HCT116 (cell line): ENCODE results near the gene RCC1. TPM values are rescaled to one million over a fixed set of nuclear protein-coding genes. Genes with fewer than 3 reads are reported as not detected.

ENCODE experiments used
- ATAC-seq: fragments of 200-7000 bp; cut with Tn5 transposase; 2 replicates; pipeline ENCODE4 v1.9.1; 2020; ENCODE audit warnings: mild to moderate bottlenecking, moderate library complexity
- BruUV-seq: library from RNA; stranded (reverse); fragments of 400-500 nt; replicated peaks from 2 replicates; lab custom pipeline; 2021; lab: Mats Ljungman, UMichigan
- CTCF ChIA-PET: fragments of 300-600 bp; sonication (Branson Sonifier 250); formaldehyde crosslinking; loops from one replicate; lab custom pipeline; 2021; ENCODE audit warnings: antibody characterized with exemption; lab: Charles Lee
- POLR2A ChIA-PET: fragments of 300-600, 350-600 bp; sonication (Branson Sonifier 250); formaldehyde crosslinking; loops from one replicate; lab custom pipeline; 2021; ENCODE audit warnings: antibody characterized with exemption; lab: Charles Lee
- RAD21 ChIA-PET, 2 experiments: fragments of 300-600 bp; sonication (Branson Sonifier 250); formaldehyde crosslinking; loops; one replicate each; lab custom pipeline; 2023; ENCODE audit warnings: low total read pairs in 2 of 2; ENCODE audit not compliant: uncharacterized antibody in 2 of 2, unreplicated experiment in 2 of 2, low non-redundant PET in 1 of 2; lab: Charles Lee
- DNase-seq: peaks from one replicate; pipeline ENCODE4 v3.0.0-alpha.2; 2010; ENCODE audit warnings: low read depth, low spot score
- H2AFZ ChIP-seq: fragments of 200-600 bp; shearing (Covaris generic), sonication (generic); 2 replicates; pipeline ENCODE4 v1.6.1; 2017; ENCODE audit warnings: low read depth, mixed run types, mixed read lengths, antibody characterized with exemption, low read length; ENCODE audit not compliant: poor library complexity, severe bottlenecking
- H3K27ac ChIP-seq: 2 replicates; pipeline ENCODE4 v1.5.1; 2012; ENCODE audit warnings: low read depth, low read length
- H3K27me3 ChIP-seq: fragments of 200-600 bp; sonication (generic); 2 replicates; pipeline ENCODE4 v1.6.1; 2016; ENCODE audit warnings: mixed run types, low read length, mixed read lengths; ENCODE audit not compliant: insufficient read depth
- H3K36me3 ChIP-seq, 2 experiments: fragments of 200-500 bp in 1 of 2; fragments of 200-600 bp in 1 of 2; sonication (Bioruptor generic) in 1 of 2; sonication (generic) in 1 of 2; 2 replicates each; pipeline versions ENCODE4 v1.5.1 to v1.6.1; 2014 to 2016; ENCODE audit warnings: low read length in 2 of 2, inconsistent platforms in 1 of 2, mixed read lengths in 1 of 2, mixed run types in 1 of 2; ENCODE audit not compliant: insufficient read depth in 2 of 2, control insufficient read depth in 1 of 2
- H3K4me1 ChIP-seq, 2 experiments: fragments of 200-600 bp in 1 of 2; sonication (generic) in 1 of 2; 2 replicates each; pipeline versions ENCODE4 v1.5.1 to v1.6.1; 2012 to 2017; ENCODE audit warnings: low read length in 2 of 2, inconsistent platforms in 1 of 2, mild to moderate bottlenecking in 1 of 2, mixed read lengths in 1 of 2, mixed run types in 1 of 2, moderate library complexity in 1 of 2; ENCODE audit not compliant: insufficient read depth in 2 of 2, control insufficient read depth in 1 of 2
- H3K4me2 ChIP-seq: fragments of 200-600 bp; sonication (generic); 2 replicates; pipeline ENCODE4 v1.6.1; 2017; ENCODE audit warnings: mixed run types, low read length, mixed read lengths
- H3K4me3 ChIP-seq, 2 experiments: fragments of 200-600 bp in 1 of 2; sonication (generic) in 1 of 2; replicated peaks in 1 of 2; 2 replicates each; pipeline ENCODE4 v1.5.1; 2011 to 2016; ENCODE audit warnings: low read length in 2 of 2, control low read depth in 1 of 2, low read depth in 1 of 2, mild to moderate bottlenecking in 1 of 2, mixed read lengths in 1 of 2, mixed run types in 1 of 2
- H3K79me2 ChIP-seq: fragments of 200-600 bp; sonication (generic); 2 replicates; pipeline ENCODE4 v1.6.1; 2017; ENCODE audit warnings: mild to moderate bottlenecking, mixed run types, low read length, moderate library complexity, mixed read lengths; ENCODE audit not compliant: insufficient read depth
- H3K9ac ChIP-seq: fragments of 200-600 bp; sonication (generic); 2 replicates; pipeline ENCODE4 v1.6.1; 2016; ENCODE audit warnings: low read length, mixed read lengths
- H3K9me2 ChIP-seq: fragments of 200-600 bp; sonication (generic), shearing (Covaris generic); 2 replicates; pipeline ENCODE4 v1.6.1; 2017; ENCODE audit warnings: mixed run types, mild to moderate bottlenecking, moderate library complexity; ENCODE audit not compliant: insufficient read depth
- H3K9me3 ChIP-seq, 2 experiments: fragments of 200-500 bp in 1 of 2; fragments of 200-600 bp in 1 of 2; sonication (Bioruptor generic) in 1 of 2; sonication (generic) in 1 of 2; 2 replicates each; pipeline ENCODE4 v1.6.1; 2014 to 2017; ENCODE audit warnings: low read length in 2 of 2, mixed read lengths in 2 of 2, inconsistent platforms in 1 of 2, low read depth in 1 of 2, mild to moderate bottlenecking in 1 of 2, mixed run types in 1 of 2, moderate library complexity in 1 of 2; ENCODE audit not compliant: control insufficient read depth in 1 of 2, insufficient read depth in 1 of 2
- H4K20me1 ChIP-seq: fragments of 200-600 bp; sonication (generic), shearing (Covaris generic); 2 replicates; pipeline ENCODE4 v1.6.1; 2017; ENCODE audit warnings: mixed run types, mild to moderate bottlenecking, moderate library complexity; ENCODE audit not compliant: insufficient read depth
- EZH2phosphoT487 ChIP-seq: fragments of 200-600 bp; IDR thresholded peaks from 2 replicates; pipeline ENCODE4 v1.6.1; 2018; ENCODE audit warnings: antibody characterized with exemption, borderline replicate concordance
- FOSL1 ChIP-seq: IDR thresholded peaks from 2 replicates; pipeline ENCODE4 v1.6.1; 2012; ENCODE audit warnings: low read depth
- POLR2AphosphoS5 ChIP-seq: IDR thresholded peaks from 2 replicates; pipeline ENCODE4 v1.6.1; 2011; ENCODE audit warnings: mild to moderate bottlenecking, low read depth, low read length, moderate library complexity
- SP1 ChIP-seq: IDR thresholded peaks from 2 replicates; pipeline ENCODE4 v1.6.1; 2012; ENCODE audit warnings: low read depth
- SRF ChIP-seq: IDR thresholded peaks from 2 replicates; pipeline ENCODE4 v1.6.1; 2012; ENCODE audit warnings: low read depth
- TCF7L2 ChIP-seq: IDR thresholded peaks from 2 replicates; pipeline ENCODE4 v1.7.0; 2011; ENCODE audit warnings: borderline replicate concordance, inconsistent platforms; ENCODE audit not compliant: insufficient read depth, insufficient read length; ENCODE audit errors: extremely low read depth
- intact Hi-C: fragments of 100-400 bp; cut with micrococcal nuclease; formaldehyde crosslinking; loops from 2 replicates; pipeline ENCODE4 v1.10.0; 2022
- total RNA-seq: library from RNA; stranded (reverse); gene quantifications from one replicate; pipeline ENCODE4 v1.2.1, GENCODE V29; 2021; ENCODE audit not compliant: unreplicated experiment
- TF ChIP-seq, protein P1 (sequence below): IDR thresholded peaks from 2 replicates; pipeline ENCODE4 v1.6.1; 2012
- TF ChIP-seq, protein P2 (sequence below), 3 experiments: fragments of 200-600 bp in 1 of 3; sonication (generic) in 1 of 3; IDR thresholded peaks in 2 of 3; conservative IDR thresholded peaks in 1 of 3; 2 replicates each; pipeline ENCODE4 v1.5.1; 2012 to 2017; ENCODE audit warnings: low read depth in 2 of 3, low read length in 2 of 3, antibody characterized with exemption in 1 of 3, borderline replicate concordance in 1 of 3, control low read depth in 1 of 3, mild to moderate bottlenecking in 1 of 3, mixed read lengths in 1 of 3, mixed run types in 1 of 3, moderate library complexity in 1 of 3; ENCODE audit not compliant: insufficient read depth in 1 of 3
- TF ChIP-seq, protein P3 (sequence below): IDR thresholded peaks from 2 replicates; pipeline ENCODE4 v1.6.1; 2012

Gene RCC1
- total RNA-seq, 1 experiment from 2014 or later = 124 TPM

DNA sequence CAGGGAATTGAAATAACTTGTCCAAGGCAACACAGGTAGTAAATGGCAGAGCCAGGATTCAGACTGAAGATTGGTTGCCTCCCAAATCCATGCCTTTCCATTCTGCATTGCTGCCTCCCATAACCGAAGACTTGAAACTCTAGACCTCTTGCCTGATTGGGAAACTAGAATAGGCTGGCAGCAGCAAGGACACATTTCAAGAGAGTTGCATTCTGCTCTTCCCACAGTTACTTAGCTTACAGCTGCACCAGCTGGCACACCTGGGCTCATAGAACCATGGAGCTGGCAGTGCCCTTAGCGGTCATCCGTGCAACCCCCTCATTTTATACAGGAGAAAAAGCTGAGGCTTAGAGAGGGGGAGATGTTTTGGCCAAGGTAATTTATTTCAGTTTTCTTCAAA is 55.0 kb downstream of the RCC1 start (continued):
- TF ChIP-seq, protein P1, sequence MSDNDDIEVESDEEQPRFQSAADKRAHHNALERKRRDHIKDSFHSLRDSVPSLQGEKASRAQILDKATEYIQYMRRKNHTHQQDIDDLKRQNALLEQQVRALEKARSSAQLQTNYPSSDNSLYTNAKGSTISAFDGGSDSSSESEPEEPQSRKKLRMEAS = no peak
- TF ChIP-seq SRF = no peak

DNA sequence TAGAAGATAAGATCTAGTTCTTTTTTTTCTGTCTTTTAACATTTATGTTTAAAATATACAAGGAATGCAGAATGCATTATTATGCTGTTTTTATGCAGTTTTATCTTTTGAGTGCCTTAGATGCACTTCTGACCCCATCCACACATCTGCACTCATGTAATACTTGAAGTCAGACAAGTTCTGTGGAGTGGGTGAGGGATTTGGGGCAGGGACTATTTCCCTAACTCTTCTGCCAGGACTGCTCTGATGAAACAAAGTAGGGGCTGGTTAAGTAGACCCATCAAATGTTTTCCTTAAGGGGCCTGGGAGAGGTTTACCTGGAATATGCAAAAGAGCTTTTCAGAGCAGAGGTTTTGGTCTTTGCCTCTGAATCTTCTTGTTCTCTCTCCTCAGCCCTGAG is 58.5 kb downstream of the RCC1 start:
- no TSS peak for BruUV-seq
- Histone ChIP-seq H3K27ac (no peak overlapping the region), H3K27me3 (no peaks in the 10 kb centered on the region), H3K9me2 (no peaks in the 10 kb centered on the region), H2AFZ (no peak overlapping the region), H3K4me3 (no peak overlapping the region), H4K20me1 (no peaks in the 10 kb centered on the region), H3K9me3 (no peaks in the 10 kb centered on the region), H3K4me2 (no peak overlapping the region), H3K79me2 (0 out of 2 replicates have a peak, but pooled peaks cover 4% of the 10 kb centered on the region), H3K9ac (no peak overlapping the region), H3K4me1 (no peaks in the 10 kb centered on the region), H3K36me3 (peaks cover 26 to 47% of the 10 kb centered on the region in 2 experiments)
- ChIA-PET RAD21 (no interaction called here), POLR2A (interaction anchor here (1.3 to 1.5 kb wide), 3 partner anchors 13 to 17 kb away, joined by 3 to 5 read pairs (median 4); no protein-coding TSS in a partner anchor), CTCF (no interaction called here)
- DNase-seq (no peak), ATAC-seq (no peak)
- intact Hi-C loops = no loop called here
- TF ChIP-seq SP1 (no peak), POLR2AphosphoS5 (no peak), FOSL1 (no peak), TCF7L2 (no peak), EZH2phosphoT487 (no peak)
- TF ChIP-seq, protein P2, sequence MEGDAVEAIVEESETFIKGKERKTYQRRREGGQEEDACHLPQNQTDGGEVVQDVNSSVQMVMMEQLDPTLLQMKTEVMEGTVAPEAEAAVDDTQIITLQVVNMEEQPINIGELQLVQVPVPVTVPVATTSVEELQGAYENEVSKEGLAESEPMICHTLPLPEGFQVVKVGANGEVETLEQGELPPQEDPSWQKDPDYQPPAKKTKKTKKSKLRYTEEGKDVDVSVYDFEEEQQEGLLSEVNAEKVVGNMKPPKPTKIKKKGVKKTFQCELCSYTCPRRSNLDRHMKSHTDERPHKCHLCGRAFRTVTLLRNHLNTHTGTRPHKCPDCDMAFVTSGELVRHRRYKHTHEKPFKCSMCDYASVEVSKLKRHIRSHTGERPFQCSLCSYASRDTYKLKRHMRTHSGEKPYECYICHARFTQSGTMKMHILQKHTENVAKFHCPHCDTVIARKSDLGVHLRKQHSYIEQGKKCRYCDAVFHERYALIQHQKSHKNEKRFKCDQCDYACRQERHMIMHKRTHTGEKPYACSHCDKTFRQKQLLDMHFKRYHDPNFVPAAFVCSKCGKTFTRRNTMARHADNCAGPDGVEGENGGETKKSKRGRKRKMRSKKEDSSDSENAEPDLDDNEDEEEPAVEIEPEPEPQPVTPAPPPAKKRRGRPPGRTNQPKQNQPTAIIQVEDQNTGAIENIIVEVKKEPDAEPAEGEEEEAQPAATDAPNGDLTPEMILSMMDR (IDR thresholded peaks at IDR 0.05 in 2 of 3, conservative IDR thresholded peaks at IDR 0.05 in 1 of 3; ENCODE audit: borderline replicate concordance in 1 of 3, insufficient read depth in 1 of 3, low read depth in 2 of 3, low read length in 2 of 3) = no peak
- TF ChIP-seq, protein P3, sequence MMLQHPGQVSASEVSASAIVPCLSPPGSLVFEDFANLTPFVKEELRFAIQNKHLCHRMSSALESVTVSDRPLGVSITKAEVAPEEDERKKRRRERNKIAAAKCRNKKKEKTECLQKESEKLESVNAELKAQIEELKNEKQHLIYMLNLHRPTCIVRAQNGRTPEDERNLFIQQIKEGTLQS = no peak
